Measurements from ENCODE around the gene ZBTB34. TPM values are rescaled to one million over a fixed set of nuclear protein-coding genes. Genes with fewer than 3 reads are reported as not detected.
A peak's percentile ranks its signal among the peaks of the same experiment; 100 is the strongest.

Gene ZBTB34
- total and polyA plus RNA-seq, 9 of the 15 experiments (the other 6 are each of a cell fraction or from before 2014, with no cell fraction given), result 2.7 to 15.6 (median 9.8) TPM

DNA sequence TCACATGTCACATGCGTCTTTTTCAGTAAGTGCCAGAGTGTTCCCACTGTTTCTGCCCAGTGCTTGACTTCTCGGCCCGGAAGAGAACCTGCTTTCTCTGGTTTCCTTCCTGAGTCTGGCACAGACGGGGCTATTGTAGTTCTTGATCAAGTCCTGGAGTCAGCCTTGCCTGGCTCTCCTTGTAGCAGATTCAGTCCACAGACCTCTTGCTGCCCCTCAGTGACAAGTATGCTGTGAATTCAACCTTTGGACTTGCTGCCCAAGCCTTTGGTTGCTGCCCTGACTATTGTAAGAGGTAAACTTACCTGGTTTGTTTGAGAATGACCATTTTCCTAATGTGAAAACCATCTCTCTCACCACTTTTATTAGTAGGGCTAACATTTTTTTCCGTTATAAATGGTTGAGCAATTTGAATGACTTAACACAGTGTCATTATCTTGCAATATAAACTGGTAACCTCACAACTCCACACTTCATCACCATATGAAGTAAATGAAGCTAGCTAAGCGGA is 24.7 kb downstream of the ZBTB34 start:
- ChIA-PET CTCF (ENCODE audit: low intra/inter-chr PET ratio) (no interaction called here), POLR2A (no interaction called here)
- no peak overlapping the region for H2AFZ ChIP-seq (ENCODE audit: low read depth, low read length)
- H3K9me1 ChIP-seq (ENCODE audit: control insufficient read depth, insufficient read depth, low read length), result no peaks in the 10 kb centered on the region
- H3K79me2 ChIP-seq (ENCODE audit: control insufficient read depth, insufficient read depth, low read length), result peaks cover 7% of the 10 kb centered on the region; the same call in 1 of the 3 replicates
- H3K4me3 ChIP-seq, result no peak overlapping the region
- H3K4me2 ChIP-seq (ENCODE audit: insufficient read depth, low read length), result no peak overlapping the region
- peaks cover 21% of the 10 kb centered on the region; the same call in 1 of the 2 replicates for H4K20me1 ChIP-seq (replicated peaks; ENCODE audit: control insufficient read depth, insufficient read depth, low read length)
- FAIRE-seq (peak; percentile 11), DNase-seq (ENCODE audit: extremely low read depth in 1 of 4, low spot score in 3 of 4) (no peak), ATAC-seq (no peak)
- H3K36me3 ChIP-seq (ENCODE audit: control insufficient read depth, insufficient read depth, low read length), result peaks cover 32% of the 10 kb centered on the region
- intact Hi-C loops (cut with micrococcal nuclease), result no loop called here
- 81% methylated on average over 6 of the region's 6 CpGs for WGBS (ENCODE audit: insufficient coverage, low coverage, missing lambda C conversion rate)
- H3K27me3 ChIP-seq (ENCODE audit: control insufficient read depth in 2 of 2, insufficient read depth in 2 of 2, low read length in 2 of 2), result no peaks in the 10 kb centered on the region
- in situ Hi-C loops (cut with MboI), result no loop called here
- peak; percentile 57; the same call in 1 of the 2 replicates for TF ChIP-seq CEBPB (tag; IDR thresholded peaks at IDR 0.05)
- no peak for TF ChIP-seq ZNF24 (IDR thresholded peaks at IDR 0.05)
- H3K9ac ChIP-seq (ENCODE audit: insufficient read depth in 1 of 2, low read depth in 2 of 2, low read length in 2 of 2), result no peak overlapping the region
- peaks cover 0 to 6% of the 10 kb centered on the region in 2 experiments; a peak in 3 of 5 replicates for H3K4me1 ChIP-seq (replicated peaks in 1 of 2; ENCODE audit: control insufficient read depth in 2 of 2, insufficient read depth in 2 of 2, low read length in 2 of 2)
- H3K9me3 ChIP-seq (replicated peaks; ENCODE audit: control insufficient read depth, insufficient read depth, low read depth, low read length), result no peaks in the 10 kb centered on the region
- H3K27ac ChIP-seq (ENCODE audit: extremely low read depth, low read depth, low read length), result no peak overlapping the region
- no TSS peak for BruUV-seq (replicated peaks)

DNA sequence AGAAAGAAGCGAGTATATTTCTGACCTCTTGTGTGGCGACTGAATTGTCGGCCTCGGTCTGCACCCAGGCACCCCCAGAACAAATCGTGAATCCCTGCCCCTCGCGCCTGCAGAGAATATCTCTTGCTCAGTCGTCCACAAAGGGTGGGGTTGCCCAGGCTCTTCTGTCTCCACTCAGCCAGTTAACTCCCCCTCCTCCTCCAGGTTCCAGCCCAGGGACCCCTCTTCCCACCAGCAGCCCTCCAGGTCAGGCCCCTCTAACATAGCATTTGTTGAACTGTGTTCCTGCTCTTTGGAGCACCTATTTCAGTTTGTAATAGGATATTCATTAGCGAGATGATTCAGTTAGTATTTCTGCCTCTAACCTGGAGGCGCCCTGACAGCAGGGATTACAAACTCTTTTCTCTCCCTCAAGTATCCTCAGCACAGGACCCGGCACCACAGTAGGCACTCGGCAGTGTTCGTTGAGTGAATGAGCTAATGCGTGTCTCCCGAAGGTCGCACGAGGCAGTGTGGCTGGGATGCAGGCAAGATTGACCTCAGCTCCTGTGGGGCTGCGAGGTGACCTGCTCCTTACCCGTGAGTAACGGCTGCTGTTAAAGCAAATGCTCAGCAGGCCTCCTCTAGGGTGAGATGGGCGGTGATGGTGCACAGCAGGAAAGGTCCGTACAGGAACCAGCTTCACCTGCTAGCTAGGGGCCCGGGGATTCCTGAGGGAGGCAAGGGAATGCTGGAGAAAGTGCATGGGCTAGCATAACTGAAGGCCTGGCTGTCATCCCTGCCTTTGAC is 25.8 kb downstream of the ZBTB34 start:
- intact Hi-C loops (cut with micrococcal nuclease), result no loop called here
- peaks cover 21% of the 10 kb centered on the region; the same call in 1 of the 2 replicates for H4K20me1 ChIP-seq (replicated peaks; ENCODE audit: control insufficient read depth, insufficient read depth, low read length)
- H3K9me1 ChIP-seq (ENCODE audit: control insufficient read depth, insufficient read depth, low read length), result no peaks in the 10 kb centered on the region
- H3K36me3 ChIP-seq (ENCODE audit: control insufficient read depth, insufficient read depth, low read length), result peaks cover 23% of the 10 kb centered on the region
- TF ChIP-seq POLR2AphosphoS2 (IDR thresholded peaks at IDR 0.05; ENCODE audit: low read length), result peak; percentile 58; the same call in 1 of the 2 replicates
- TF ChIP-seq BRCA1 (IDR thresholded peaks at IDR 0.05), result no peak
- TF ChIP-seq BRCA1 (CRISPR knock-in tag; IDR thresholded peaks at IDR 0.05), result no peak
- no peak for TF ChIP-seq ZNF766 (CRISPR knock-in tag; conservative IDR thresholded peaks at IDR 0.05)
- TF ChIP-seq CBX1 (IDR thresholded peaks at IDR 0.05; ENCODE audit: low read depth), result no peak
- TF ChIP-seq, protein P1, sequence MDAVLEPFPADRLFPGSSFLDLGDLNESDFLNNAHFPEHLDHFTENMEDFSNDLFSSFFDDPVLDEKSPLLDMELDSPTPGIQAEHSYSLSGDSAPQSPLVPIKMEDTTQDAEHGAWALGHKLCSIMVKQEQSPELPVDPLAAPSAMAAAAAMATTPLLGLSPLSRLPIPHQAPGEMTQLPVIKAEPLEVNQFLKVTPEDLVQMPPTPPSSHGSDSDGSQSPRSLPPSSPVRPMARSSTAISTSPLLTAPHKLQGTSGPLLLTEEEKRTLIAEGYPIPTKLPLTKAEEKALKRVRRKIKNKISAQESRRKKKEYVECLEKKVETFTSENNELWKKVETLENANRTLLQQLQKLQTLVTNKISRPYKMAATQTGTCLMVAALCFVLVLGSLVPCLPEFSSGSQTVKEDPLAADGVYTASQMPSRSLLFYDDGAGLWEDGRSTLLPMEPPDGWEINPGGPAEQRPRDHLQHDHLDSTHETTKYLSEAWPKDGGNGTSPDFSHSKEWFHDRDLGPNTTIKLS (IDR thresholded peaks at IDR 0.05; ENCODE audit: borderline replicate concordance, low read depth), result no peak
- H2AFZ ChIP-seq (ENCODE audit: low read depth, low read length), result no peak overlapping the region
- H3K27ac ChIP-seq (ENCODE audit: extremely low read depth, low read depth, low read length), result no peak overlapping the region
- DNase-seq (ENCODE audit: extremely low read depth in 1 of 4, low spot score in 3 of 4), result no peak
- in situ Hi-C loops (cut with MboI), result no loop called here
- ATAC-seq, result peak; percentile 28
- peak overlapping the region in 1 of 2 experiments; percentile 8; a peak in 1 of 4 replicates for H3K9ac ChIP-seq (ENCODE audit: insufficient read depth in 1 of 2, low read depth in 2 of 2, low read length in 2 of 2)
- H3K4me1 ChIP-seq (replicated peaks in 1 of 2; ENCODE audit: control insufficient read depth in 2 of 2, insufficient read depth in 2 of 2, low read length in 2 of 2), result peaks cover 0 to 6% of the 10 kb centered on the region in 2 experiments; a peak in 3 of 5 replicates
- BruUV-seq (replicated peaks), result no TSS peak
- H3K79me2 ChIP-seq (ENCODE audit: control insufficient read depth, insufficient read depth, low read length), result peaks cover 7% of the 10 kb centered on the region; the same call in 1 of the 3 replicates
- no peak overlapping the region for H3K4me3 ChIP-seq
- ChIA-PET CTCF (ENCODE audit: low intra/inter-chr PET ratio) (no interaction called here), POLR2A (interaction anchor here (0.6 to 0.7 kb wide), 4 partner anchors 16 to 538 kb away, joined by 3 to 4 read pairs (median 3); partner anchors contain the start of gene ZNF79)
- no peaks in the 10 kb centered on the region for H3K27me3 ChIP-seq (ENCODE audit: control insufficient read depth in 2 of 2, insufficient read depth in 2 of 2, low read length in 2 of 2)
- WGBS (ENCODE audit: insufficient coverage, low coverage, missing lambda C conversion rate), result 78% methylated on average over 21 of the region's 23 CpGs
- H3K4me2 ChIP-seq (ENCODE audit: insufficient read depth, low read length), result no peak overlapping the region
- FAIRE-seq, result no peak
- no peaks in the 10 kb centered on the region for H3K9me3 ChIP-seq (replicated peaks; ENCODE audit: control insufficient read depth, insufficient read depth, low read depth, low read length)

All from K562 (cell line).